Endothelial cell (in vitro differentiated cells): ENCODE data around the gene PIGW. TPM values are rescaled to one million over a fixed set of nuclear protein-coding genes. Genes with fewer than 3 reads are reported as not detected.

Experiments used
- DNase-seq: peaks from one replicate; pipeline ENCODE4 v3.0.0; 2021; ENCODE audit warnings: low spot score
- H3K27ac Mint-ChIP-seq: one replicate; pipeline ENCODE4 v1.8.0; 2021; ENCODE audit warnings: mixed read lengths, inconsistent platforms; ENCODE audit not compliant: unreplicated experiment
- H3K27me3 Mint-ChIP-seq: one replicate; pipeline ENCODE4 v1.8.0; 2021; ENCODE audit warnings: mild to moderate bottlenecking, moderate library complexity, mixed read lengths, inconsistent platforms; ENCODE audit not compliant: unreplicated experiment
- H3K36me3 Mint-ChIP-seq: one replicate; pipeline ENCODE4 v1.8.0; 2021; ENCODE audit warnings: mild to moderate bottlenecking, low read depth, mixed read lengths, inconsistent platforms; ENCODE audit not compliant: unreplicated experiment
- H3K4me1 Mint-ChIP-seq: one replicate; pipeline ENCODE4 v1.8.0; 2021; ENCODE audit warnings: mild to moderate bottlenecking, mixed read lengths, inconsistent platforms; ENCODE audit not compliant: unreplicated experiment
- H3K4me3 Mint-ChIP-seq: one replicate; pipeline ENCODE4 v1.8.0; 2021; ENCODE audit warnings: mild to moderate bottlenecking, mixed read lengths, inconsistent platforms; ENCODE audit not compliant: unreplicated experiment
- H3K9me3 Mint-ChIP-seq: one replicate; pipeline ENCODE4 v1.8.0; 2021; ENCODE audit warnings: mixed read lengths, inconsistent platforms; ENCODE audit not compliant: unreplicated experiment
- CTCF ChIP-seq: fragments of 200-600 bp; sonication (generic); IDR thresholded peaks from one replicate; pipeline ENCODE4 v1.5.0; 2021; ENCODE audit warnings: antibody characterized with exemption; ENCODE audit not compliant: unreplicated experiment
- total RNA-seq: library from RNA; stranded (reverse); fragmentation: NEBNext Ultra II Directional; extraction: Animal tissue kit (Norgen Biotek cat#: 25700); gene quantifications from one replicate; pipeline ENCODE4 v1.2.1, GENCODE V29; 2021; ENCODE audit not compliant: unreplicated experiment

Gene PIGW
- total RNA-seq, 1 donor from 2014 or later, result 5.4 TPM

DNA sequence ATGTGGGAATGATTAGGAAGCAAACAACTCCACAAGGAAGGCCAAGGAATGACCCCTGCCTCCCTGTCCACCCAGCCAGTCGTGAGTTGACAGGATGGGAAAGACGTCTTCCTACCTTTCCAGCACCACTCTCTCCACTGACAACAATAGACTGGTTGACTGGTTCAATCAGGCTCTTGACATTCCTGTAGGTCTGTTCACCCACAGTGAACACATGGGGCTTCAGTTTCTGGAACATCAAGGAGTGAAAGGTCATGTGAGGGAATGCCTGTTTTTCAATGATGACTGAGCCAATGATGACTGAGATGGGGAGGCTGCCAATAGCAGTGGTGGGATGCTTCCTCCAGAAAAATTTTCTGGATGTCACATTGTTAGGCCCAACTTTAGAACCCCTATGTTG lies 9.7 kb upstream of the PIGW start:
- Mint-ChIP-seq H3K4me3 (no peak overlapping the region), H3K9me3 (no peaks in the 10 kb centered on the region), H3K4me1 (peaks cover 3% of the 10 kb centered on the region), H3K36me3 (peaks cover 12% of the 10 kb centered on the region), H3K27me3 (peaks cover 2% of the 10 kb centered on the region), H3K27ac (no peak overlapping the region)
- no peak for DNase-seq
- no peak for TF ChIP-seq CTCF

- H3K9me3 Mint-ChIP-seq, result no peaks in the 10 kb centered on the region
- peaks cover 2% of the 10 kb centered on the region for H3K27me3 Mint-ChIP-seq
- H3K4me3 Mint-ChIP-seq, result peak overlapping the region; percentile 21
- H3K27ac Mint-ChIP-seq, result peak overlapping the region; percentile 5
- no peak for DNase-seq
- TF ChIP-seq CTCF, result no peak
- peaks cover 12% of the 10 kb centered on the region for H3K36me3 Mint-ChIP-seq
- peaks cover 3% of the 10 kb centered on the region for H3K4me1 Mint-ChIP-seq
Observed at GRCh38 chr17:36525888-36526287, 8.9 kb upstream of the PIGW start.

DNA sequence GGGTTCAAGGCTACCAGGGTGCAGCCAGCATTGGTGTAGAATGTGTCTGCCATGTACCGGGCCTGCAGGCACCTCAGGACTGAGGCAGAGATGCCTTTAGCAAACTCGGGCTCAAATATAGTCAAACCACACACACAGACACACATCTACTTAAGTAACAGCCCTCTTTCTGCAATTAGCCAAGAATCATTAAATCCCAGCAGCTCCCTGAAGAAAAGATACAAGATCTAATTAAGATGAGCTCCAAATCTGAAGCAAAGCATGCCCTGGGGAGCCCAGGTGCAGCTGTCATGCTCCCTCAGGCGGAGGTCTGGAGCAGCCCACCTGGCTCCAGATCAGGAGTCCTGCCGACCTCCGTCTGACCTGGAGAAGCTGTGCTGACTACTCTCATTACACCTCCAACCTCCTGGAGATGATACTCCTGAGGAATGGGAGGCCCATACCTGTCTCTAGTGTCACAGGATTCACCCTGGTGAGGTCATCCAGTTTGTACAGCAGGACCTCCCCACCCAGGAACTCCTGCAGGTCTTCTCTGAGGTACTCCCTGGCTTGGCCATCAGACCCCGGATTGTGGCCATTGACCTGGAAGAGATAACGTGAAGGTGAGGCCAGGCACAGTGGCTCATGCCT lies 7.1 kb upstream of the PIGW start:
- Mint-ChIP-seq H3K9me3 (no peaks in the 10 kb centered on the region), H3K4me1 (peaks cover 3% of the 10 kb centered on the region), H3K36me3 (peaks cover 12% of the 10 kb centered on the region), H3K27me3 (peaks cover 2% of the 10 kb centered on the region), H3K4me3 (no peak overlapping the region), H3K27ac (no peak overlapping the region)
- DNase-seq, result no peak
- TF ChIP-seq CTCF, result no peak

- peaks cover 2% of the 10 kb centered on the region for H3K27me3 Mint-ChIP-seq
- DNase-seq, result no peak
- TF ChIP-seq CTCF, result no peak
- H3K27ac Mint-ChIP-seq, result no peak overlapping the region
- H3K36me3 Mint-ChIP-seq, result peaks cover 12% of the 10 kb centered on the region
- peaks cover 9% of the 10 kb centered on the region for H3K4me1 Mint-ChIP-seq
- H3K9me3 Mint-ChIP-seq, result no peaks in the 10 kb centered on the region
- no peak overlapping the region for H3K4me3 Mint-ChIP-seq
Observed at GRCh38 chr17:36529121-36529520, 5.7 kb upstream of the PIGW start.

- Mint-ChIP-seq H3K36me3 (peaks cover 3% of the 10 kb centered on the region), H3K4me3 (no peak overlapping the region), H3K4me1 (peaks cover 16% of the 10 kb centered on the region), H3K9me3 (no peaks in the 10 kb centered on the region), H3K27ac (no peak overlapping the region), H3K27me3 (peaks cover 3% of the 10 kb centered on the region)
- DNase-seq, result no peak
- no peak for TF ChIP-seq CTCF
Observed at GRCh38 chr17:36532435-36532975, 2.3 kb upstream of the PIGW start.
